A673 (cell line): ENCODE data around the gene EPB41L5. TPM values are rescaled to one million over a fixed set of nuclear protein-coding genes. Genes with fewer than 3 reads are reported as not detected.

Experiments
- BruUV-seq: library from RNA; stranded (reverse); fragments of 400-500 nt; replicated peaks from 2 replicates; lab custom pipeline; 2021; lab: Mats Ljungman, UMichigan
- CTCF ChIA-PET: fragments of 300-600 bp; sonication (Branson Sonifier 250); formaldehyde crosslinking; loops from one replicate; lab custom pipeline; 2022; ENCODE audit warnings: antibody characterized with exemption; lab: Charles Lee
- POLR2A ChIA-PET: fragments of 300-600 bp; sonication (Branson Sonifier 250); formaldehyde crosslinking; loops from one replicate; lab custom pipeline; 2022; ENCODE audit warnings: antibody characterized with exemption; ENCODE audit not compliant: low non-redundant PET; lab: Charles Lee
- DNase-seq: peaks from one replicate; pipeline ENCODE4 v3.0.0-alpha.2; 2015; ENCODE audit warnings: low spot score
- H3K27ac ChIP-seq: fragments of 200-600 bp; sonication (generic); 2 replicates; pipeline ENCODE4 v1.5.1; 2016; ENCODE audit warnings: mixed run types, low read depth, mild to moderate bottlenecking, mixed read lengths, antibody characterized with exemption, low read length; ENCODE audit not compliant: poor library complexity, severe bottlenecking
- H3K27me3 ChIP-seq: fragments of 200-600 bp; sonication (generic); replicated peaks from 2 replicates; pipeline ENCODE4 v1.6.1; 2017; ENCODE audit warnings: mixed run types, low read depth, mild to moderate bottlenecking, mixed read lengths, antibody characterized with exemption, low read length; ENCODE audit not compliant: insufficient read depth, poor library complexity
- H3K36me3 ChIP-seq: fragments of 200-600 bp; sonication (generic); 2 replicates; pipeline ENCODE4 v1.6.1; 2016; ENCODE audit warnings: mixed run types, mild to moderate bottlenecking, mixed read lengths, antibody characterized with exemption, low read length; ENCODE audit not compliant: insufficient read depth, poor library complexity, severe bottlenecking
- H3K4me1 ChIP-seq: fragments of 200-600 bp; sonication (generic); 2 replicates; pipeline ENCODE4 v1.6.1; 2017; ENCODE audit warnings: mixed run types, mild to moderate bottlenecking, mixed read lengths, antibody characterized with exemption, low read length; ENCODE audit not compliant: insufficient read depth, poor library complexity, severe bottlenecking
- H3K4me3 ChIP-seq: fragments of 200-600 bp; sonication (generic); 2 replicates; pipeline ENCODE4 v1.5.1; 2016; ENCODE audit warnings: low read depth, mixed run types, mild to moderate bottlenecking, mixed read lengths, low read length; ENCODE audit not compliant: poor library complexity, severe bottlenecking
- H3K9me3 ChIP-seq: fragments of 200-600 bp; sonication (generic); 2 replicates; pipeline ENCODE4 v1.6.1; 2016; ENCODE audit warnings: mixed run types, low read depth, mild to moderate bottlenecking, mixed read lengths, antibody characterized with exemption, low read length; ENCODE audit not compliant: poor library complexity, severe bottlenecking
- EZH2 ChIP-seq: fragments of 200-600 bp; sonication (generic); IDR thresholded peaks from 2 replicates; pipeline ENCODE4 v1.6.1; 2017; ENCODE audit warnings: borderline replicate concordance, low read depth, mild to moderate bottlenecking, mixed read lengths, antibody characterized with exemption, low read length; ENCODE audit not compliant: poor library complexity, severe bottlenecking
- intact Hi-C: fragments of 100-400 bp; cut with micrococcal nuclease; formaldehyde crosslinking; loops from one replicate; pipeline ENCODE4 v1.10.0; 2022; ENCODE audit not compliant: unreplicated experiment
- total RNA-seq: library from RNA; stranded (reverse); gene quantifications from 2 replicates; pipeline ENCODE4 v1.2.3, GENCODE V29; 2021
- TF ChIP-seq, protein P1 (sequence below): fragments of 300-800, 200-600 bp; sonication (generic); conservative IDR thresholded peaks from 2 replicates; pipeline ENCODE4 v1.5.1; 2017; ENCODE audit warnings: low read depth, mild to moderate bottlenecking, antibody characterized with exemption, low read length, moderate library complexity, mixed read lengths

Gene EPB41L5
- total RNA-seq, 1 experiment from 2014 or later: 26.5 TPM

GRCh38 chr2:120204945-120205670 is 192.2 kb downstream of the EPB41L5 start:
- Histone ChIP-seq H3K9me3 (no peaks in the 10 kb centered on the region), H3K36me3 (no peaks in the 10 kb centered on the region), H3K4me1 (peaks cover 4% of the 10 kb centered on the region), H3K27me3 (no peaks in the 10 kb centered on the region), H3K4me3 (no peak overlapping the region), H3K27ac (no peak overlapping the region)
- no TSS peak for BruUV-seq
- TF ChIP-seq EZH2: no peak
- TF ChIP-seq, protein P1, sequence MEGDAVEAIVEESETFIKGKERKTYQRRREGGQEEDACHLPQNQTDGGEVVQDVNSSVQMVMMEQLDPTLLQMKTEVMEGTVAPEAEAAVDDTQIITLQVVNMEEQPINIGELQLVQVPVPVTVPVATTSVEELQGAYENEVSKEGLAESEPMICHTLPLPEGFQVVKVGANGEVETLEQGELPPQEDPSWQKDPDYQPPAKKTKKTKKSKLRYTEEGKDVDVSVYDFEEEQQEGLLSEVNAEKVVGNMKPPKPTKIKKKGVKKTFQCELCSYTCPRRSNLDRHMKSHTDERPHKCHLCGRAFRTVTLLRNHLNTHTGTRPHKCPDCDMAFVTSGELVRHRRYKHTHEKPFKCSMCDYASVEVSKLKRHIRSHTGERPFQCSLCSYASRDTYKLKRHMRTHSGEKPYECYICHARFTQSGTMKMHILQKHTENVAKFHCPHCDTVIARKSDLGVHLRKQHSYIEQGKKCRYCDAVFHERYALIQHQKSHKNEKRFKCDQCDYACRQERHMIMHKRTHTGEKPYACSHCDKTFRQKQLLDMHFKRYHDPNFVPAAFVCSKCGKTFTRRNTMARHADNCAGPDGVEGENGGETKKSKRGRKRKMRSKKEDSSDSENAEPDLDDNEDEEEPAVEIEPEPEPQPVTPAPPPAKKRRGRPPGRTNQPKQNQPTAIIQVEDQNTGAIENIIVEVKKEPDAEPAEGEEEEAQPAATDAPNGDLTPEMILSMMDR: no peak
- CTCF ChIA-PET: no interaction called here
- POLR2A ChIA-PET: no interaction called here
- intact Hi-C loops: no loop called here
- DNase-seq: no peak

- no TSS peak for BruUV-seq
- peaks cover 4% of the 10 kb centered on the region for H3K4me1 ChIP-seq
- DNase-seq: peak; percentile 42
Observed at GRCh38 chr2:120206022-120206581, 193.2 kb downstream of the EPB41L5 start.

DNA sequence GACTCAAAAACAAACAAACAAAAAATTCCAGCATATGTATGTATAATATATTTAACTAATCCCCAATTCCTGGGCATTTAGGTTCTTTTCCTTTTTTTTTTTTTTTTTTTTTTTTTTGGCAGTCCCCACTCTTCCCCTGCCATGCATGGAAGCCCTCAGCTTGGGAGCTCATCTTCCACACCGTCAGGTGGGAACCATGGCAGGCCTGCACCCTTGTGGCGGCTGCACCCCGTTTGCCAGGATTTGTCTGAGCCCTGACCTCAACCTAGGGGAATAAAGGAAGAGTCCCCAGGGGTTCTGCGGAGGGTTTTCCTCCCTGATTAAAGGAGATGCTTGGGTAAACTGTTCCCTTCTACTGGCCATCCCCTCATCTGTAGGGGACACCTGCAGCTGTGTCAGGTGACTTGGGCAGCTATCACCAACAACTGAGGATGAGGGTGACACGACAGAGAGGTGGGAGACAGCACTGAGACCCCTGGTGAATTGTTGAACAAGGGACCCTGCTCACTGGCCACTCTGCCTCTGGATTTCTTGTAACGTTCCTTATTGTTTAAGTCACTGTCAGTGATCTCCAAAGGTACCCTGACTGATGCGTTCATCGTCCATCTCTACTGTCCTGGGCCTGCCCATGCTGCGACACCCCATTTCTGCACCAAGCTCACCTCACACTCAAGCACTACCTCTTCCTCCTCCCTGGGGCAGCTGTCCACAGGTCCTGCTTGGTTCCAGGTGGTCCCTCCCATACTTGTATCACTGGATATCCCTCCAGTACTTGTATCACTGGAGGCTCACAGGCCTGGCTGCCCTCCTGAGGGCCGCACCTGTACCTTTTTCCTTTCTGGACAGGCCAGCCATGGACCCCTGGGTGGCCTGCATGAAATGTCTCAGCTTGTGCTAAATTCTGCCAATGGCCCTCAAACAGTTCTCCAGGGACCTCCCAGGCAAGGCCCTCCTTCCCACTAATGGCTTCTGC is 195.8 kb downstream of the EPB41L5 start:
- no peaks in the 10 kb centered on the region for H3K36me3 ChIP-seq
- intact Hi-C loops: no loop called here
- TF ChIP-seq, protein P1: no peak
- no peak for TF ChIP-seq EZH2
- DNase-seq: no peak
- no peak overlapping the region for H3K27ac ChIP-seq
- H3K4me3 ChIP-seq: no peak overlapping the region
- POLR2A ChIA-PET: no interaction called here
- CTCF ChIA-PET: no interaction called here
- peaks cover 4% of the 10 kb centered on the region for H3K4me1 ChIP-seq
- no TSS peak for BruUV-seq
- no peaks in the 10 kb centered on the region for H3K9me3 ChIP-seq
- H3K27me3 ChIP-seq: no peaks in the 10 kb centered on the region

More at GRCh38 chr2:120206022-120206581, 193.2 kb downstream of the EPB41L5 start:
- Histone ChIP-seq H3K27me3 (no peaks in the 10 kb centered on the region), H3K4me3 (no peak overlapping the region), H3K27ac (no peak overlapping the region), H3K36me3 (no peaks in the 10 kb centered on the region), H3K9me3 (no peaks in the 10 kb centered on the region)
- ChIA-PET CTCF (no interaction called here), POLR2A (no interaction called here)
- TF ChIP-seq, protein P1: peak; percentile 72
- TF ChIP-seq EZH2: no peak
- intact Hi-C loops: loop anchor here (2.0 kb wide), 1 partner anchor 107 kb away; no protein-coding TSS in a partner anchor
